HepG2 (cell line): Measurements from ENCODE around the gene NMBR. TPM values are rescaled to one million over a fixed set of nuclear protein-coding genes. Genes with fewer than 3 reads are reported as not detected.

Source experiments
- ATAC-seq: fragments of 200-7000 bp; cut with Tn5 transposase; 3 replicates; pipeline ENCODE4 v1.9.1; 2020; ENCODE audit warnings: mild to moderate bottlenecking, moderate library complexity
- BruUV-seq: library from RNA; stranded (reverse); fragments of 400-500 nt; replicated peaks from 2 replicates; lab custom pipeline; 2021; lab: Mats Ljungman, UMichigan
- CTCF ChIA-PET: fragments of 300-600 bp; formaldehyde crosslinking; extraction: SDS; loops from one replicate; lab custom pipeline; 2021; ENCODE audit warnings: low total read pairs, inconsistent platforms, low intra/inter-chr PET ratio; lab: Yijun Ruan, JAX
- POLR2A ChIA-PET: fragments of 350-600 bp; sonication (Branson Sonifier 250); formaldehyde crosslinking; loops from one replicate; lab custom pipeline; 2020; ENCODE audit warnings: antibody characterized with exemption, inconsistent platforms; lab: Yijun Ruan, JAX
- DNase-seq: peaks from one replicate; pipeline ENCODE4 v3.0.0-alpha.2; 2015; ENCODE audit warnings: low spot score
- FAIRE-seq: peaks from 3 replicates; lab custom pipeline; 2011; peaks lifted over from hg19 to GRCh38; lab: Jason Lieb, UNC
- H2AFZ ChIP-seq: one replicate; pipeline ENCODE4 v1.6.1; 2011; ENCODE audit warnings: low read length, inconsistent platforms
- H3K27ac ChIP-seq: fragments of 300-600 bp; 3 replicates; pipeline ENCODE4 v1.8.0; 2011; ENCODE audit warnings: mixed run types, mild to moderate bottlenecking, mixed read lengths, low read length, inconsistent platforms; ENCODE audit not compliant: insufficient read depth; ENCODE audit errors: extremely low read length
- H3K27me3 ChIP-seq, 2 experiments: fragments of 200-600 bp in 1 of 2; 2 replicates in 1 of 2; 3 replicates in 1 of 2; pipeline versions ENCODE4 v1.6.0 to v1.8.0; 2011; ENCODE audit warnings: low read length in 2 of 2, mild to moderate bottlenecking in 2 of 2, moderate library complexity in 2 of 2, inconsistent platforms in 1 of 2; ENCODE audit not compliant: insufficient read depth in 2 of 2, control insufficient read depth in 1 of 2
- H3K36me3 ChIP-seq, 2 experiments: fragments of 200-600 bp in 1 of 2; replicated peaks in 1 of 2; 2 replicates in 1 of 2; 3 replicates in 1 of 2; pipeline versions ENCODE4 v1.5.1 to v1.8.0; 2011; ENCODE audit warnings: low read length in 2 of 2, inconsistent platforms in 1 of 2; ENCODE audit not compliant: insufficient read depth in 2 of 2, control insufficient read depth in 1 of 2
- H3K4me1 ChIP-seq: 2 replicates; pipeline ENCODE4 v1.5.1; 2012; ENCODE audit warnings: low read length, inconsistent platforms; ENCODE audit not compliant: insufficient read depth
- H3K4me2 ChIP-seq: 2 replicates; pipeline ENCODE4 v1.6.0; 2011; ENCODE audit warnings: low read depth, low read length, inconsistent platforms
- H3K4me3 ChIP-seq, 3 experiments: fragments of 200-600 bp in 1 of 3; sonication (generic), shearing (Covaris generic) in 1 of 3; replicated peaks in 1 of 3; 2 replicates each; pipeline ENCODE4 v1.5.1; 2011 to 2016; ENCODE audit warnings: low read length in 3 of 3, inconsistent platforms in 2 of 3, low read depth in 2 of 3, mild to moderate bottlenecking in 2 of 3, control low read depth in 1 of 3, mixed read lengths in 1 of 3; ENCODE audit not compliant: insufficient read depth in 1 of 3
- H3K79me2 ChIP-seq: one replicate; pipeline ENCODE4 v1.6.1; 2011; ENCODE audit warnings: low read length, inconsistent platforms; ENCODE audit not compliant: insufficient read depth
- H3K9ac ChIP-seq: 2 replicates; pipeline ENCODE4 v1.6.0; 2011; ENCODE audit warnings: mild to moderate bottlenecking, low read depth, low read length, inconsistent platforms; ENCODE audit not compliant: insufficient read depth
- H3K9me3 ChIP-seq: 2 replicates; pipeline ENCODE4 v1.5.1; 2012; ENCODE audit warnings: mild to moderate bottlenecking, low read length
- H4K20me1 ChIP-seq: 2 replicates; pipeline ENCODE4 v1.6.0; 2011; ENCODE audit warnings: inconsistent platforms, mild to moderate bottlenecking, low read length, moderate library complexity; ENCODE audit not compliant: insufficient read depth
- CEBPB ChIP-seq: IDR thresholded peaks from 2 replicates; pipeline ENCODE4 v1.6.1; 2011; ENCODE audit warnings: low read depth, low read length, improper control_type of control experiment, borderline replicate concordance
- DMAP1 ChIP-seq: IDR thresholded peaks from 2 replicates; pipeline ENCODE4 v1.6.1; 2016
- EED ChIP-seq: sonication (generic); formaldehyde crosslinking; IDR thresholded peaks from 2 replicates; pipeline ENCODE4 v1.5.0; 2020; ENCODE audit warnings: mild to moderate bottlenecking, missing genetic modification reagents
- ETV5 ChIP-seq: IDR thresholded peaks from 2 replicates; pipeline ENCODE4 v1.6.1; 2018; ENCODE audit warnings: missing biosample characterization, missing genetic modification reagents, inconsistent platforms, borderline replicate concordance
- GATAD1 ChIP-seq: IDR thresholded peaks from 2 replicates; pipeline ENCODE4 v1.6.1; 2016; ENCODE audit warnings: missing genetic modification reagents, missing compliant biosample characterization
- HNRNPH1 ChIP-seq: fragments of 200-400 bp; formaldehyde crosslinking; optimal IDR thresholded peaks from 2 replicates; pipeline ENCODE3; 2017; ENCODE audit warnings: mild to moderate bottlenecking, low read depth, low read length
- KLF15 ChIP-seq: sonication (generic); formaldehyde crosslinking; IDR thresholded peaks from 2 replicates; pipeline ENCODE4 v1.8.1; 2023; ENCODE audit warnings: borderline replicate concordance, mild to moderate bottlenecking, inconsistent platforms, missing genetic modification reagents, mixed read lengths
- PCBP1 ChIP-seq: fragments of 200-400 bp; formaldehyde crosslinking; IDR thresholded peaks from 2 replicates; pipeline ENCODE4 v1.6.1; 2017; ENCODE audit warnings: mild to moderate bottlenecking, low read depth, low read length, borderline replicate concordance
- RBM22 ChIP-seq: fragments of 200-400 bp; formaldehyde crosslinking; optimal IDR thresholded peaks from 2 replicates; pipeline ENCODE3; 2017; ENCODE audit warnings: mild to moderate bottlenecking, low read length, moderate library complexity
- SMARCE1 ChIP-seq: fragments of 450-650 bp; IDR thresholded peaks from 2 replicates; pipeline ENCODE4 v1.6.1; 2017; ENCODE audit warnings: borderline replicate concordance
- SNAPC2 ChIP-seq: sonication (generic); formaldehyde crosslinking; IDR thresholded peaks from 2 replicates; pipeline ENCODE4 v1.8.1; 2022; ENCODE audit warnings: mild to moderate bottlenecking, missing genetic modification reagents
- WIZ ChIP-seq: sonication (generic); formaldehyde crosslinking; IDR thresholded peaks from 2 replicates; pipeline ENCODE4 v1.5.1; 2020; ENCODE audit warnings: mild to moderate bottlenecking, missing genetic modification reagents
- ZNF180 ChIP-seq: sonication (generic); formaldehyde crosslinking; IDR thresholded peaks from 2 replicates; pipeline ENCODE4 v1.4.0; 2020; ENCODE audit warnings: low read depth, missing genetic modification reagents, borderline replicate concordance
- ZNF569 ChIP-seq: sonication (generic); formaldehyde crosslinking; IDR thresholded peaks from 2 replicates; pipeline ENCODE4 v1.5.0; 2020; ENCODE audit warnings: mild to moderate bottlenecking, missing genetic modification reagents, moderate library complexity, borderline replicate concordance
- ZNF775 ChIP-seq: sonication (generic); formaldehyde crosslinking; IDR thresholded peaks from 2 replicates; pipeline ENCODE4 v1.4.0; 2020; ENCODE audit warnings: missing genetic modification reagents, mild to moderate bottlenecking, moderate library complexity, borderline replicate concordance
- ZNF879 ChIP-seq: sonication (generic); formaldehyde crosslinking; IDR thresholded peaks from 2 replicates; pipeline ENCODE4 v1.8.1; 2023; ENCODE audit warnings: missing genetic modification reagents
- WGBS: methylation state at CpG from one replicate; pipeline ENCODE4 v1.1.6; 2017; ENCODE audit warnings: low lambda C conversion rate; 5-methylcytosine and 5-hydroxymethylcytosine counted together
- in situ Hi-C: cut with HindIII; loops from 2 replicates; pipeline ENCODE4 v1.10.0; 2017; ENCODE audit warnings: low pct_unique_long_range_greater_than_20kb; ENCODE audit not compliant: extremely low pct_ligation_motif_present
- intact Hi-C: fragments of 100-400 bp; cut with micrococcal nuclease; formaldehyde crosslinking; loops from one replicate; pipeline ENCODE4 v1.10.0; 2022; ENCODE audit not compliant: unreplicated experiment
- polyA plus RNA-seq, 8 experiments: library from polyadenylated mRNA; depleted of rRNA in 3 of 8; stranded (reverse) in 7 of 8; unstranded in 1 of 8; fragments of >200 nt; fragmentation: Illumina TruSeq in 4 of 8; extraction: Trizol in 4 of 8; gene quantifications; 2 replicates each; pipeline versions ENCODE4 v1.2.1 to v1.2.3, GENCODE V29; 2011 to 2016; ENCODE audit warnings: low read depth in 4 of 8, missing spikeins in 1 of 8, mixed read lengths in 1 of 8; ENCODE audit not compliant: insufficient read depth in 1 of 8
- total RNA-seq, 5 experiments: library from RNA; depleted of rRNA; stranded (reverse); fragments of >200 nt; fragmentation: Illumina TruSeq; extraction: Trizol; gene quantifications; 2 replicates each; pipeline ENCODE4 v1.2.3, GENCODE V29; 2016; ENCODE audit warnings: low read depth in 1 of 5
- TF ChIP-seq, protein P1 (sequence below): sonication (generic); formaldehyde crosslinking; IDR thresholded peaks from 2 replicates; pipeline ENCODE4 v1.4.0; 2020; ENCODE audit warnings: missing genetic modification reagents, borderline replicate concordance
- TF ChIP-seq, protein P2 (sequence below), 2 experiments: fragments of 450-650 bp in 1 of 2; sonication (generic) in 1 of 2; formaldehyde crosslinking; IDR thresholded peaks; 2 replicates each; pipeline versions ENCODE4 v1.5.0 to v1.8.0; 2020 to 2022; ENCODE audit warnings: mild to moderate bottlenecking in 1 of 2, missing genetic modification reagents in 1 of 2
- TF ChIP-seq, protein P3 (sequence below): fragments of 450-650 bp; IDR thresholded peaks from 2 replicates; pipeline ENCODE4 v1.6.1; 2017

Gene NMBR
- total and polyA plus RNA-seq, 2 of the 13 experiments (the other 11 are each of a cell fraction or from before 2014, with no cell fraction given) = not detected

DNA sequence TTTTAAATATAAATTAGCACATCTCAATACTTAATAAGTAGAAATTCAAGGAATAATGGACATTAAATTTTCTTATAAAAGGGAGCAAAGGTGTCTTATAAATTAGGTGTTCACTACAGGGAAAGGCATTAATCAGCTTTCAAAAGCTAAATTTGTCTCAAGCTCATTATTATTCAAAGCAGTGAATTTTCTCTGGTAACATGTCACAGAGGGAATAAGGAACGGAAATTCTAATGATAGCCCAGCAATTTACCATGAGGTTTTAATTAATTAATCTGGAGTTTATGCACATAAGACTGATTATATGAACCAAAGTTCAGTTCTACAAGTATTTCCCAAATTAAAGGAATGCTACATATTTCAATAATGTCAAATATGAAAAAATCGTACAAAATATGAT is 29.6 kb downstream of the NMBR start:
- Histone ChIP-seq H3K27me3 (no peaks in the 10 kb centered on the region), H2AFZ (no peak overlapping the region), H3K4me2 (no peak overlapping the region), H3K9me3 (no peaks in the 10 kb centered on the region), H3K79me2 (no peaks in the 10 kb centered on the region), H3K4me3 (no peak overlapping the region), H3K4me1 (no peaks in the 10 kb centered on the region), H4K20me1 (no peaks in the 10 kb centered on the region), H3K27ac (no peak overlapping the region), H3K36me3 (no peaks in the 10 kb centered on the region), H3K9ac (no peak overlapping the region)
- POLR2A ChIA-PET = no interaction called here
- CTCF ChIA-PET = no interaction called here
- intact Hi-C loops = no loop called here
- no peak for TF ChIP-seq RBM22
- no peak for TF ChIP-seq GATAD1
- TF ChIP-seq ZNF180 (CRISPR knock-in tag) = no peak
- no peak for TF ChIP-seq HNRNPH1
- no peak for TF ChIP-seq EED (CRISPR knock-in tag)
- TF ChIP-seq ZNF879 (CRISPR knock-in tag) = no peak
- TF ChIP-seq SNAPC2 = no peak
- no peak for TF ChIP-seq ZNF569 (CRISPR knock-in tag)
- TF ChIP-seq CEBPB = no peak
- TF ChIP-seq, protein P1, sequence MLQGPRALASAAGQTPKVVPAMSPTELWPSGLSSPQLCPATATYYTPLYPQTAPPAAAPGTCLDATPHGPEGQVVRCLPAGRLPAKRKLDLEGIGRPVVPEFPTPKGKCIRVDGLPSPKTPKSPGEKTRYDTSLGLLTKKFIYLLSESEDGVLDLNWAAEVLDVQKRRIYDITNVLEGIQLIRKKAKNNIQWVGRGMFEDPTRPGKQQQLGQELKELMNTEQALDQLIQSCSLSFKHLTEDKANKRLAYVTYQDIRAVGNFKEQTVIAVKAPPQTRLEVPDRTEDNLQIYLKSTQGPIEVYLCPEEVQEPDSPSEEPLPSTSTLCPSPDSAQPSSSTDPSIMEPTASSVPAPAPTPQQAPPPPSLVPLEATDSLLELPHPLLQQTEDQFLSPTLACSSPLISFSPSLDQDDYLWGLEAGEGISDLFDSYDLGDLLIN (CRISPR knock-in tag) = no peak
- no peak for TF ChIP-seq WIZ (CRISPR knock-in tag)
- no peak for TF ChIP-seq ETV5 (CRISPR knock-in tag)
- TF ChIP-seq, protein P2, sequence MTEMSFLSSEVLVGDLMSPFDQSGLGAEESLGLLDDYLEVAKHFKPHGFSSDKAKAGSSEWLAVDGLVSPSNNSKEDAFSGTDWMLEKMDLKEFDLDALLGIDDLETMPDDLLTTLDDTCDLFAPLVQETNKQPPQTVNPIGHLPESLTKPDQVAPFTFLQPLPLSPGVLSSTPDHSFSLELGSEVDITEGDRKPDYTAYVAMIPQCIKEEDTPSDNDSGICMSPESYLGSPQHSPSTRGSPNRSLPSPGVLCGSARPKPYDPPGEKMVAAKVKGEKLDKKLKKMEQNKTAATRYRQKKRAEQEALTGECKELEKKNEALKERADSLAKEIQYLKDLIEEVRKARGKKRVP (CRISPR knock-in tag; IDR thresholded peaks at IDR 0.05) = no peak
- TF ChIP-seq, protein P3, sequence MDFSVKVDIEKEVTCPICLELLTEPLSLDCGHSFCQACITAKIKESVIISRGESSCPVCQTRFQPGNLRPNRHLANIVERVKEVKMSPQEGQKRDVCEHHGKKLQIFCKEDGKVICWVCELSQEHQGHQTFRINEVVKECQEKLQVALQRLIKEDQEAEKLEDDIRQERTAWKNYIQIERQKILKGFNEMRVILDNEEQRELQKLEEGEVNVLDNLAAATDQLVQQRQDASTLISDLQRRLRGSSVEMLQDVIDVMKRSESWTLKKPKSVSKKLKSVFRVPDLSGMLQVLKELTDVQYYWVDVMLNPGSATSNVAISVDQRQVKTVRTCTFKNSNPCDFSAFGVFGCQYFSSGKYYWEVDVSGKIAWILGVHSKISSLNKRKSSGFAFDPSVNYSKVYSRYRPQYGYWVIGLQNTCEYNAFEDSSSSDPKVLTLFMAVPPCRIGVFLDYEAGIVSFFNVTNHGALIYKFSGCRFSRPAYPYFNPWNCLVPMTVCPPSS = no peak
- TF ChIP-seq DMAP1 (CRISPR knock-in tag) = no peak
- no peak for TF ChIP-seq KLF15 (CRISPR knock-in tag)
- no peak for TF ChIP-seq ZNF775
- no peak for TF ChIP-seq SMARCE1
- no peak for TF ChIP-seq PCBP1
- no TSS peak for BruUV-seq
- no peak for FAIRE-seq
- ATAC-seq = no peak
- WGBS = 2% methylated on average over 2 of the region's 2 CpGs
- in situ Hi-C loops = loop anchor here (10.0 kb wide), 1 partner anchor 133 kb away; no protein-coding TSS in a partner anchor
- DNase-seq = no peak
